ENCODE measurements around the gene GRM5.

The GRM5 gene

GRCh38 chr11:88491674-88492073 is 574.1 kb downstream of the GRM5 start:
- H2BK5ac ChIP-seq (ENCODE audit: low read length): no peak overlapping the region

GRCh38 chr11:88489030-88489429 is 576.8 kb downstream of the GRM5 start:
- Histone ChIP-seq H3K27ac (replicated peaks; ENCODE audit: low read length) (no peak overlapping the region), H4K8ac (ENCODE audit: low read depth, low read length) (no peak overlapping the region), H2AFZ (ENCODE audit: low read length) (no peak overlapping the region), H2BK120ac (ENCODE audit: low read depth, low read length) (no peak overlapping the region), H2BK5ac (ENCODE audit: low read length) (no peak overlapping the region), H4K91ac (ENCODE audit: low read depth, low read length, poor library complexity) (no peak overlapping the region), H3K36me3 (replicated peaks in 1 of 2; ENCODE audit: control insufficient read depth in 2 of 2, insufficient read depth in 2 of 2, low read length in 2 of 2) (no peaks in the 10 kb centered on the region), H3K4me3 (ENCODE audit: low read length in 2 of 2) (no peak overlapping the region), H3K4ac (ENCODE audit: low read length) (no peak overlapping the region), H2BK15ac (ENCODE audit: low read length) (no peak overlapping the region), H3K18ac (ENCODE audit: low read length) (no peak overlapping the region), H3K9me3 (replicated peaks in 1 of 2; ENCODE audit: control insufficient read depth in 2 of 2, insufficient read depth in 1 of 2, low read depth in 1 of 2, low read length in 2 of 2) (no peaks in the 10 kb centered on the region), H3K9ac (ENCODE audit: low read depth, low read length, poor library complexity) (no peak overlapping the region), H3K14ac (ENCODE audit: low read length) (no peak overlapping the region), H3K4me1 (ENCODE audit: control insufficient read depth in 2 of 2, insufficient read depth in 1 of 2, low read depth in 1 of 2, low read length in 2 of 2) (no peaks in the 10 kb centered on the region), H3K79me1 (ENCODE audit: low read depth, low read length) (no peaks in the 10 kb centered on the region), H2BK12ac (ENCODE audit: low read length) (no peak overlapping the region), H3K27me3 (ENCODE audit: control insufficient read depth in 3 of 3, insufficient read depth in 3 of 3, low read depth in 1 of 3, low read length in 3 of 3) (peaks cover 0 to 1% (median 0%) of the 10 kb centered on the region in 3 experiments), H2AK5ac (ENCODE audit: low read depth, low read length) (no peak overlapping the region), H3K23ac (ENCODE audit: low read depth, low read length, poor library complexity) (no peak overlapping the region), H3K4me2 (ENCODE audit: insufficient read depth, low read length, poor library complexity, severe bottlenecking) (no peak overlapping the region)
- no peak for DNase-seq (ENCODE audit: low spot score)
- WGBS, 2 donors (ENCODE audit: extremely low coverage in 2 of 2, insufficient read length in 2 of 2, insufficient replicate concordance in 1 of 2): no CpG with 5 or more reads among the region's 2 CpGs

More at GRCh38 chr11:88491674-88492073, 574.1 kb downstream of the GRM5 start:
- Histone ChIP-seq H3K9ac (ENCODE audit: low read depth, low read length, poor library complexity) (no peak overlapping the region), H3K4ac (ENCODE audit: low read length) (no peak overlapping the region), H4K8ac (ENCODE audit: low read depth, low read length) (no peak overlapping the region), H2AFZ (ENCODE audit: low read length) (no peak overlapping the region), H2BK15ac (ENCODE audit: low read length) (no peak overlapping the region), H3K4me2 (ENCODE audit: insufficient read depth, low read length, poor library complexity, severe bottlenecking) (no peak overlapping the region), H2BK120ac (ENCODE audit: low read depth, low read length) (no peak overlapping the region), H3K4me1 (ENCODE audit: control insufficient read depth in 2 of 2, insufficient read depth in 1 of 2, low read depth in 1 of 2, low read length in 2 of 2) (no peaks in the 10 kb centered on the region), H3K23ac (ENCODE audit: low read depth, low read length, poor library complexity) (no peak overlapping the region), H3K79me1 (ENCODE audit: low read depth, low read length) (no peaks in the 10 kb centered on the region), H3K27me3 (ENCODE audit: control insufficient read depth in 3 of 3, insufficient read depth in 3 of 3, low read depth in 1 of 3, low read length in 3 of 3) (peaks cover 0 to 3% (median 0%) of the 10 kb centered on the region in 3 experiments), H3K14ac (ENCODE audit: low read length) (no peak overlapping the region), H2BK12ac (ENCODE audit: low read length) (no peak overlapping the region), H3K18ac (ENCODE audit: low read length) (no peak overlapping the region), H2AK5ac (ENCODE audit: low read depth, low read length) (no peak overlapping the region), H3K4me3 (ENCODE audit: low read length in 2 of 2) (no peak overlapping the region), H3K27ac (replicated peaks; ENCODE audit: low read length) (no peak overlapping the region), H3K36me3 (replicated peaks in 1 of 2; ENCODE audit: control insufficient read depth in 2 of 2, insufficient read depth in 2 of 2, low read length in 2 of 2) (no peaks in the 10 kb centered on the region), H3K9me3 (replicated peaks in 1 of 2; ENCODE audit: control insufficient read depth in 2 of 2, insufficient read depth in 1 of 2, low read depth in 1 of 2, low read length in 2 of 2) (no peaks in the 10 kb centered on the region), H4K91ac (ENCODE audit: low read depth, low read length, poor library complexity) (no peak overlapping the region)
- no peak for DNase-seq (ENCODE audit: low spot score)

- no peaks in the 10 kb centered on the region for H3K79me1 ChIP-seq (ENCODE audit: low read depth, low read length)
- no CpG with 5 or more reads among the region's 1 CpG for WGBS, 2 donors (ENCODE audit: extremely low coverage in 2 of 2, insufficient read length in 2 of 2, insufficient replicate concordance in 1 of 2)
- H3K18ac ChIP-seq (ENCODE audit: low read length): no peak overlapping the region
- H2BK12ac ChIP-seq (ENCODE audit: low read length): no peak overlapping the region
- H2BK5ac ChIP-seq (ENCODE audit: low read length): no peak overlapping the region
- no peak overlapping the region for H3K4me3 ChIP-seq (ENCODE audit: low read length in 2 of 2)
- no peak for DNase-seq (ENCODE audit: low spot score)
- no peak overlapping the region for H2AK5ac ChIP-seq (ENCODE audit: low read depth, low read length)
- no peaks in the 10 kb centered on the region for H3K4me1 ChIP-seq (ENCODE audit: control insufficient read depth in 2 of 2, insufficient read depth in 1 of 2, low read depth in 1 of 2, low read length in 2 of 2)
- H2BK15ac ChIP-seq (ENCODE audit: low read length): no peak overlapping the region
- H3K23ac ChIP-seq (ENCODE audit: low read depth, low read length, poor library complexity): no peak overlapping the region
- H3K4me2 ChIP-seq (ENCODE audit: insufficient read depth, low read length, poor library complexity, severe bottlenecking): no peak overlapping the region
- H2AFZ ChIP-seq (ENCODE audit: low read length): no peak overlapping the region
- H3K9ac ChIP-seq (ENCODE audit: low read depth, low read length, poor library complexity): no peak overlapping the region
- no peak overlapping the region for H3K27ac ChIP-seq (replicated peaks; ENCODE audit: low read length)
- no peak overlapping the region for H2BK120ac ChIP-seq (ENCODE audit: low read depth, low read length)
- H4K91ac ChIP-seq (ENCODE audit: low read depth, low read length, poor library complexity): no peak overlapping the region
- H3K36me3 ChIP-seq (replicated peaks in 1 of 2; ENCODE audit: control insufficient read depth in 2 of 2, insufficient read depth in 2 of 2, low read length in 2 of 2): no peaks in the 10 kb centered on the region
- no peak overlapping the region for H3K14ac ChIP-seq (ENCODE audit: low read length)
- H3K9me3 ChIP-seq (replicated peaks in 1 of 2; ENCODE audit: control insufficient read depth in 2 of 2, insufficient read depth in 1 of 2, low read depth in 1 of 2, low read length in 2 of 2): no peaks in the 10 kb centered on the region
- H4K8ac ChIP-seq (ENCODE audit: low read depth, low read length): no peak overlapping the region
- no peak overlapping the region for H3K4ac ChIP-seq (ENCODE audit: low read length)
- H3K27me3 ChIP-seq (ENCODE audit: control insufficient read depth in 3 of 3, insufficient read depth in 3 of 3, low read depth in 1 of 3, low read length in 3 of 3): no peaks in the 10 kb centered on the region
These were observed 578.1 kb downstream of the GRM5 start for GRCh38 chr11:88487646-88488045.

GRCh38 chr11:88484873-88485621 is 580.7 kb downstream of the GRM5 start:
- Histone ChIP-seq H3K14ac (ENCODE audit: low read length) (no peak overlapping the region), H3K4me1 (ENCODE audit: control insufficient read depth in 2 of 2, insufficient read depth in 1 of 2, low read depth in 1 of 2, low read length in 2 of 2) (no peaks in the 10 kb centered on the region), H3K18ac (ENCODE audit: low read length) (no peak overlapping the region), H3K4me3 (ENCODE audit: low read length in 2 of 2) (no peak overlapping the region), H3K27ac (replicated peaks; ENCODE audit: low read length) (no peak overlapping the region), H2BK12ac (ENCODE audit: low read length) (no peak overlapping the region), H3K4ac (ENCODE audit: low read length) (no peak overlapping the region), H2BK15ac (ENCODE audit: low read length) (no peak overlapping the region), H3K79me1 (ENCODE audit: low read depth, low read length) (no peaks in the 10 kb centered on the region), H4K91ac (ENCODE audit: low read depth, low read length, poor library complexity) (no peak overlapping the region), H2AFZ (ENCODE audit: low read length) (peak overlapping the region; percentile 9), H3K27me3 (ENCODE audit: control insufficient read depth in 3 of 3, insufficient read depth in 3 of 3, low read depth in 1 of 3, low read length in 3 of 3) (no peaks in the 10 kb centered on the region), H3K9me3 (replicated peaks in 1 of 2; ENCODE audit: control insufficient read depth in 2 of 2, insufficient read depth in 1 of 2, low read depth in 1 of 2, low read length in 2 of 2) (no peaks in the 10 kb centered on the region), H3K4me2 (ENCODE audit: insufficient read depth, low read length, poor library complexity, severe bottlenecking) (no peak overlapping the region), H2BK120ac (ENCODE audit: low read depth, low read length) (no peak overlapping the region), H3K36me3 (replicated peaks in 1 of 2; ENCODE audit: control insufficient read depth in 2 of 2, insufficient read depth in 2 of 2, low read length in 2 of 2) (no peaks in the 10 kb centered on the region), H3K23ac (ENCODE audit: low read depth, low read length, poor library complexity) (no peak overlapping the region), H3K9ac (ENCODE audit: low read depth, low read length, poor library complexity) (no peak overlapping the region), H4K8ac (ENCODE audit: low read depth, low read length) (no peak overlapping the region), H2AK5ac (ENCODE audit: low read depth, low read length) (peak overlapping the region; percentile 63), H2BK5ac (ENCODE audit: low read length) (no peak overlapping the region)
- WGBS, 2 donors (ENCODE audit: extremely low coverage in 2 of 2, insufficient read length in 2 of 2, insufficient replicate concordance in 1 of 2): no CpG with 5 or more reads among the region's 6 CpGs
- no peak for DNase-seq (ENCODE audit: low spot score)

All from neuronal stem cell (in vitro differentiated cells).